Breast epithelium (tissue), 3 donors: ENCODE measurements around the gene VASP.

Source experiments
- POLR2A ChIP-seq: fragments of 450-650 bp; IDR thresholded peaks from one replicate; pipeline ENCODE4 v1.6.1; 2016; ENCODE audit warnings: antibody characterized with exemption, mild to moderate bottlenecking, moderate library complexity
- POLR2AphosphoS5 ChIP-seq, 3 donors: sonication (generic); formaldehyde crosslinking; IDR thresholded peaks; one replicate each; pipeline ENCODE4 v1.6.1; 2017; ENCODE audit warnings: antibody characterized with exemption in 3 of 3
- TF ChIP-seq, protein P1 (sequence below), 3 donors: fragments of 450-650 bp; IDR thresholded peaks; one replicate each; pipeline ENCODE4 v1.5.1; 2016 to 2017; ENCODE audit warnings: antibody characterized with exemption in 3 of 3, mild to moderate bottlenecking in 3 of 3, moderate library complexity in 3 of 3

DNA sequence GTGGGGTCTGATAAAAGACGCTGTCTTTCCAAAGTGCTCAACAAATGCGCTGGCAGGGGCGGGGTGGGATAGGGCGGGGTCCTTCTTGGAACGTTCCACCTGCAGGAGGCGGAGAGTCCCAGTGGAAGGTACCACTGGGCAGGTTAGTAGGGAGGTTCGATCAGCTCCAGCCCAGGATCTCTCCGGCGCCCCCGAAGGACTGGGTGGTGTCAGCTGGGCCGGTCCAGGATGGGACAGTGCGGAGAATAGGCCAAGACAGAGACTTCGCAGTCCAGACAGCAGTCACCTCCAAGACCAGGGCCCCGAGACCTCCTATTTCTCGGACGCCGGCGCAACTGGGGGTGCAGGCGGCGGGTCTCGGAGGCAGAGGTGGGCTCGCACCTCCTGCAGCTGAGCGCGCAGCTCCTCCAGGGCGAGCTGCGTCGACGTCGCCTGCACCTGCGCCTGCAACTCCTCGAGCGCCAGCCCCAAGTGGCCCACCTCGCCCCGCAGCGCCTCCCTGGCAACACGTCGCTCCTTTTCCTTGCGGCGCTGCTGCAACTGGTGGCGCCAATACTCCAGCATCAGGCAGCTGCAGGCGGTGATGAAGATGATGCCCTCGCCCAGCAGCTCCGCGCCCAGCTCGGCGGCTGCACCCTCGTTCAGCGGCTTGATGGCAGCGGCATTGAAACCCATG, 21.6 kb downstream of the VASP start:
- TF ChIP-seq POLR2A (no peak), POLR2AphosphoS5 (IDR thresholded peaks at IDR 0.05) (no peak)
- TF ChIP-seq, protein P1, sequence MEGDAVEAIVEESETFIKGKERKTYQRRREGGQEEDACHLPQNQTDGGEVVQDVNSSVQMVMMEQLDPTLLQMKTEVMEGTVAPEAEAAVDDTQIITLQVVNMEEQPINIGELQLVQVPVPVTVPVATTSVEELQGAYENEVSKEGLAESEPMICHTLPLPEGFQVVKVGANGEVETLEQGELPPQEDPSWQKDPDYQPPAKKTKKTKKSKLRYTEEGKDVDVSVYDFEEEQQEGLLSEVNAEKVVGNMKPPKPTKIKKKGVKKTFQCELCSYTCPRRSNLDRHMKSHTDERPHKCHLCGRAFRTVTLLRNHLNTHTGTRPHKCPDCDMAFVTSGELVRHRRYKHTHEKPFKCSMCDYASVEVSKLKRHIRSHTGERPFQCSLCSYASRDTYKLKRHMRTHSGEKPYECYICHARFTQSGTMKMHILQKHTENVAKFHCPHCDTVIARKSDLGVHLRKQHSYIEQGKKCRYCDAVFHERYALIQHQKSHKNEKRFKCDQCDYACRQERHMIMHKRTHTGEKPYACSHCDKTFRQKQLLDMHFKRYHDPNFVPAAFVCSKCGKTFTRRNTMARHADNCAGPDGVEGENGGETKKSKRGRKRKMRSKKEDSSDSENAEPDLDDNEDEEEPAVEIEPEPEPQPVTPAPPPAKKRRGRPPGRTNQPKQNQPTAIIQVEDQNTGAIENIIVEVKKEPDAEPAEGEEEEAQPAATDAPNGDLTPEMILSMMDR (IDR thresholded peaks at IDR 0.05), result no peak
